ENCODE results near the gene ORAI1. TPM values are rescaled to one million over a fixed set of nuclear protein-coding genes. Genes with fewer than 3 reads are reported as not detected.

ORAI1 gene
- total and polyA plus RNA-seq, 2 donors (not counting 3 experiments of a cell fraction or from before 2014, with no cell fraction given) = 30.5 to 65.4 TPM

- no peak overlapping the region for H3K4me2 ChIP-seq (ENCODE audit: insufficient read depth, low read length)
- peaks cover 6% of the 10 kb centered on the region for H3K4me1 ChIP-seq (ENCODE audit: control insufficient read depth, extremely low read depth, insufficient read depth, low read length)
- H3K9me1 ChIP-seq (replicated peaks; ENCODE audit: control insufficient read depth, extremely low read depth, insufficient read depth, low read length) = no peaks in the 10 kb centered on the region
- POLR2A ChIA-PET = no interaction called here
- TF ChIP-seq EZH2 (IDR thresholded peaks at IDR 0.05; ENCODE audit: borderline replicate concordance, low read depth, low read length, severe bottlenecking) (no peak), MYC (IDR thresholded peaks at IDR 0.05; ENCODE audit: low read depth, low read length) (no peak), CTCF (IDR thresholded peaks at IDR 0.05; ENCODE audit: extremely low read depth in 1 of 2, insufficient read depth in 1 of 2, low read depth in 1 of 2, low read length in 2 of 2) (no peak)
- intact Hi-C loops (cut with micrococcal nuclease) = no loop called here
- dilution Hi-C loops (cut with MboI; ENCODE audit: extremely low pct_ligation_motif_present, low sequenced_read_pairs) = no loop called here
- H3K4me3 ChIP-seq (replicated peaks in 1 of 3; ENCODE audit: insufficient read depth in 1 of 3, low read depth in 1 of 3, low read length in 3 of 3) = no peak overlapping the region
- no peak overlapping the region for H3K27ac ChIP-seq (ENCODE audit: insufficient read depth, low read depth, low read length)
- no peak overlapping the region for H2AFZ ChIP-seq (ENCODE audit: low read depth, low read length)
- H4K20me1 ChIP-seq (replicated peaks; ENCODE audit: control insufficient read depth, extremely low read depth, insufficient read depth, low read length) = no peaks in the 10 kb centered on the region
- no TSS peak for BruUV-seq (replicated peaks)
- no peak for DNase-seq (ENCODE audit: low read depth, low spot score)
- no peak overlapping the region for H3K9ac ChIP-seq (replicated peaks; ENCODE audit: extremely low read depth, insufficient read depth, low read length)
- CTCF ChIA-PET = interaction anchor here (1.0 to 1.8 kb wide), 3 partner anchors 15 to 101 kb away, joined by 5 to 13 read pairs (median 7); partner anchors contain the start of genes MORN3 and ORAI1
- no peaks in the 10 kb centered on the region for H3K9me3 ChIP-seq (replicated peaks; ENCODE audit: control insufficient read depth, insufficient read depth, low read length)
- H3K36me3 ChIP-seq (ENCODE audit: control insufficient read depth in 2 of 2, extremely low read depth in 1 of 2, insufficient read depth in 2 of 2, low read length in 2 of 2) = no peaks in the 10 kb centered on the region
- no peaks in the 10 kb centered on the region for H3K27me3 ChIP-seq (ENCODE audit: control insufficient read depth in 2 of 2, insufficient read depth in 2 of 2, low read length in 2 of 2)
- H3K79me2 ChIP-seq (ENCODE audit: control insufficient read depth, insufficient read depth, low read length) = no peaks in the 10 kb centered on the region
- FAIRE-seq = no peak
These were observed 27.7 kb downstream of the ORAI1 start for GRCh38 chr12:121653999-121654398.

- H3K9ac ChIP-seq (replicated peaks; ENCODE audit: extremely low read depth, insufficient read depth, low read length) = no peak overlapping the region
- H3K36me3 ChIP-seq (ENCODE audit: control insufficient read depth in 2 of 2, extremely low read depth in 1 of 2, insufficient read depth in 2 of 2, low read length in 2 of 2) = no peaks in the 10 kb centered on the region
- no peaks in the 10 kb centered on the region for H3K9me1 ChIP-seq (replicated peaks; ENCODE audit: control insufficient read depth, extremely low read depth, insufficient read depth, low read length)
- dilution Hi-C loops (cut with MboI; ENCODE audit: extremely low pct_ligation_motif_present, low sequenced_read_pairs) = no loop called here
- no peak for FAIRE-seq
- H2AFZ ChIP-seq (ENCODE audit: low read depth, low read length) = no peak overlapping the region
- no peak overlapping the region for H3K27ac ChIP-seq (ENCODE audit: insufficient read depth, low read depth, low read length)
- TF ChIP-seq CTCF (IDR thresholded peaks at IDR 0.05; ENCODE audit: extremely low read depth in 1 of 2, insufficient read depth in 1 of 2, low read depth in 1 of 2, low read length in 2 of 2) (no peak), EZH2 (IDR thresholded peaks at IDR 0.05; ENCODE audit: borderline replicate concordance, low read depth, low read length, severe bottlenecking) (no peak), POLR2AphosphoS5 (IDR thresholded peaks at IDR 0.05; ENCODE audit: insufficient read depth, low read depth, low read length) (no peak), MYC (IDR thresholded peaks at IDR 0.05; ENCODE audit: low read depth, low read length) (no peak), MAX (IDR thresholded peaks at IDR 0.05; ENCODE audit: insufficient read depth, insufficient read length) (no peak), JUN (IDR thresholded peaks at IDR 0.05; ENCODE audit: borderline replicate concordance, insufficient read depth, insufficient read length, low read depth) (no peak), POLR2A (IDR thresholded peaks at IDR 0.05; ENCODE audit: low read depth, low read length) (no peak), FOS (IDR thresholded peaks at IDR 0.05; ENCODE audit: borderline replicate concordance, insufficient read depth, low read length) (no peak), GATA2 (IDR thresholded peaks at IDR 0.05; ENCODE audit: insufficient read depth, insufficient read length, low read depth, low read length) (no peak)
- no peaks in the 10 kb centered on the region for H3K9me3 ChIP-seq (replicated peaks; ENCODE audit: control insufficient read depth, insufficient read depth, low read length)
- no peaks in the 10 kb centered on the region for H3K27me3 ChIP-seq (ENCODE audit: control insufficient read depth in 2 of 2, insufficient read depth in 2 of 2, low read length in 2 of 2)
- CTCF ChIA-PET = interaction anchor here (1.4 to 3.7 kb wide), 2 partner anchors 13 to 103 kb away, joined by 5 to 21 read pairs; partner anchors contain the start of gene MORN3
- BruUV-seq (replicated peaks) = no TSS peak
- peaks cover 12% of the 10 kb centered on the region for H3K4me1 ChIP-seq (ENCODE audit: control insufficient read depth, extremely low read depth, insufficient read depth, low read length)
- POLR2A ChIA-PET = no interaction called here
- intact Hi-C loops (cut with micrococcal nuclease) = no loop called here
- no peak overlapping the region for H3K4me3 ChIP-seq (replicated peaks in 1 of 3; ENCODE audit: insufficient read depth in 1 of 3, low read depth in 1 of 3, low read length in 3 of 3)
- no peak overlapping the region for H3K4me2 ChIP-seq (ENCODE audit: insufficient read depth, low read length)
- no peak for DNase-seq (ENCODE audit: low read depth, low spot score)
- H3K79me2 ChIP-seq (ENCODE audit: control insufficient read depth, insufficient read depth, low read length) = no peaks in the 10 kb centered on the region
- no peaks in the 10 kb centered on the region for H4K20me1 ChIP-seq (replicated peaks; ENCODE audit: control insufficient read depth, extremely low read depth, insufficient read depth, low read length)
These were observed 29.8 kb downstream of the ORAI1 start for GRCh38 chr12:121656122-121656521.
